NCI-H748 (cell line): ENCODE data around the gene ENDOU.

Source experiments
- DNase-seq: peaks from one replicate; lab custom pipeline; 2025; ENCODE audit not compliant: unreplicated experiment; lab: John Stamatoyannopoulos, UW

ENDOU gene

GRCh38 chr12:47757840-47758583 is 32.7 kb upstream of the ENDOU start:
- DNase-seq: no peak

- no peak for DNase-seq
Measured at GRCh38 chr12:47757364-47757839, 32.1 kb upstream of the ENDOU start.

GRCh38 chr12:47755655-47756562 is 30.6 kb upstream of the ENDOU start:
- DNase-seq: no peak

GRCh38 chr12:47754881-47755280 is 29.6 kb upstream of the ENDOU start:
- DNase-seq: no peak

- DNase-seq: no peak
Measured at GRCh38 chr12:47754126-47754525, 28.8 kb upstream of the ENDOU start.

- DNase-seq: no peak
Measured at GRCh38 chr12:47753021-47754001, 28.0 kb upstream of the ENDOU start.

- no peak for DNase-seq
Measured at GRCh38 chr12:47752552-47752951, 27.3 kb upstream of the ENDOU start.

- DNase-seq: no peak
Measured at GRCh38 chr12:47752121-47752520, 26.8 kb upstream of the ENDOU start.

GRCh38 chr12:47751561-47751960 is 26.3 kb upstream of the ENDOU start:
- no peak for DNase-seq

GRCh38 chr12:47750916-47751470 is 25.7 kb upstream of the ENDOU start:
- DNase-seq: no peak

- no peak for DNase-seq
Measured at GRCh38 chr12:47750229-47750798, 25.0 kb upstream of the ENDOU start.

GRCh38 chr12:47748899-47749298 is 23.6 kb upstream of the ENDOU start:
- DNase-seq: no peak

GRCh38 chr12:47748507-47748828 is 23.2 kb upstream of the ENDOU start:
- no peak for DNase-seq

GRCh38 chr12:47747596-47748506 is 22.6 kb upstream of the ENDOU start:
- no peak for DNase-seq

GRCh38 chr12:47747126-47747525 is 21.8 kb upstream of the ENDOU start:
- DNase-seq: no peak

- no peak for DNase-seq
Measured at GRCh38 chr12:47746523-47746922, 21.2 kb upstream of the ENDOU start.

GRCh38 chr12:47746073-47746472 is 20.8 kb upstream of the ENDOU start:
- DNase-seq: no peak

GRCh38 chr12:47745485-47746041 is 20.3 kb upstream of the ENDOU start:
- no peak for DNase-seq
